GM19240 (cell line): ENCODE results near the gene SEC23IP.

ENCODE experiments used
- DNase-seq: peaks from one replicate; pipeline ENCODE4 v3.0.0; 2011; ENCODE audit warnings: low spot score; ENCODE audit not compliant: insufficient read length

SEC23IP gene

GRCh38 chr10:119933179-119933578, 40.6 kb downstream of the SEC23IP start:
- no peak for DNase-seq

GRCh38 chr10:119940487-119940886, 48.0 kb downstream of the SEC23IP start:
- no peak for DNase-seq

- DNase-seq, result no peak
Measured at GRCh38 chr10:119942973-119943372, 50.4 kb downstream of the SEC23IP start.

- DNase-seq, result no peak
Measured at GRCh38 chr10:119945805-119946204, 53.3 kb downstream of the SEC23IP start.

- no peak for DNase-seq
Measured at GRCh38 chr10:119947300-119947699, 54.8 kb downstream of the SEC23IP start.

- no peak for DNase-seq
Measured at GRCh38 chr10:119957451-119957850, 64.9 kb downstream of the SEC23IP start.

GRCh38 chr10:119962837-119963236, 70.3 kb downstream of the SEC23IP start:
- DNase-seq, result no peak

GRCh38 chr10:119967066-119967465, 74.5 kb downstream of the SEC23IP start:
- DNase-seq, result no peak

GRCh38 chr10:119969609-119970008, 77.1 kb downstream of the SEC23IP start:
- DNase-seq, result no peak

GRCh38 chr10:119970107-119970506, 77.6 kb downstream of the SEC23IP start:
- DNase-seq, result no peak

- DNase-seq, result no peak
Measured at GRCh38 chr10:119970963-119971362, 78.4 kb downstream of the SEC23IP start.

GRCh38 chr10:119973281-119973680, 80.8 kb downstream of the SEC23IP start:
- DNase-seq, result no peak

- DNase-seq, result no peak
Measured at GRCh38 chr10:119976421-119976820, 83.9 kb downstream of the SEC23IP start.

- no peak for DNase-seq
Measured at GRCh38 chr10:119980956-119981750, 88.6 kb downstream of the SEC23IP start.

- DNase-seq, result no peak
Measured at GRCh38 chr10:119981826-119982225, 89.3 kb downstream of the SEC23IP start.

GRCh38 chr10:119988333-119988732, 95.8 kb downstream of the SEC23IP start:
- no peak for DNase-seq

GRCh38 chr10:119989966-119990365, 97.4 kb downstream of the SEC23IP start:
- no peak for DNase-seq

GRCh38 chr10:119991066-119991465, 98.5 kb downstream of the SEC23IP start:
- DNase-seq, result no peak

- DNase-seq, result no peak
Measured at GRCh38 chr10:119991816-119992215, 99.3 kb downstream of the SEC23IP start.
